Tibial nerve (tissue), 4 donors: ENCODE data around the gene MAML2.

Experiments used
- CTCF ChIP-seq, 5 experiments: fragments of 200-600 bp in 3 of 5; fragments of 450-650 bp in 2 of 5; sonication (generic) in 3 of 5; IDR thresholded peaks; one replicate each; pipeline ENCODE4 v1.5.1; 2016 to 2019; ENCODE audit warnings: antibody characterized with exemption in 5 of 5, mild to moderate bottlenecking in 3 of 5, moderate library complexity in 2 of 5
- EP300 ChIP-seq, 2 donors: sonication (generic); formaldehyde crosslinking; IDR thresholded peaks; one replicate each; pipeline ENCODE4 v1.6.1; 2017; ENCODE audit warnings: antibody characterized with exemption in 2 of 2, mild to moderate bottlenecking in 1 of 2
- POLR2A ChIP-seq, 2 donors: fragments of 450-650 bp; IDR thresholded peaks; one replicate each; pipeline ENCODE4 v1.6.1; 2017; ENCODE audit warnings: antibody characterized with exemption in 2 of 2, mild to moderate bottlenecking in 2 of 2, moderate library complexity in 2 of 2

GRCh38 chr11:96063053-96063452 is 279.9 kb downstream of the MAML2 start:
- TF ChIP-seq CTCF (IDR thresholded peaks at IDR 0.05) = no peak
- TF ChIP-seq POLR2A (IDR thresholded peaks at IDR 0.05) = no peak
- TF ChIP-seq EP300 (IDR thresholded peaks at IDR 0.05) = no peak
